Lung (tissue), 12 donors: ENCODE results near the gene TWNK. TPM values are rescaled to one million over a fixed set of nuclear protein-coding genes. Genes with fewer than 3 reads are reported as not detected.

Experiments used
- ATAC-seq: fragments of 200-7000 bp; cut with Tn5 transposase; one replicate; pipeline ENCODE4 v1.9.1; 2020; ENCODE audit warnings: moderate number of reproducible peaks; ENCODE audit not compliant: insufficient read depth, low FRiP score
- DNase-seq, 3 donors: peaks; one replicate each; pipeline ENCODE4 v3.0.0-alpha.2; 2013 to 2017
- H3K27ac ChIP-seq, 2 donors: one replicate each; pipeline ENCODE4 v1.5.1; 2013; ENCODE audit warnings: mild to moderate bottlenecking in 2 of 2, moderate library complexity in 2 of 2, control low read depth in 1 of 2, inconsistent platforms in 1 of 2, low read depth in 1 of 2, low read length in 1 of 2
- H3K27me3 ChIP-seq, 3 donors: one replicate each; pipeline ENCODE4 v1.5.1; 2013; ENCODE audit warnings: low read length in 2 of 3; ENCODE audit not compliant: control insufficient read depth in 3 of 3, insufficient read depth in 3 of 3
- H3K36me3 ChIP-seq, 4 donors: one replicate each; pipeline ENCODE4 v1.5.1; 2013; ENCODE audit warnings: low read length in 4 of 4, mild to moderate bottlenecking in 1 of 4, moderate library complexity in 1 of 4; ENCODE audit not compliant: control insufficient read depth in 4 of 4, insufficient read depth in 4 of 4
- H3K4me1 ChIP-seq, 5 donors: one replicate each; pipeline ENCODE4 v1.5.1; 2013; ENCODE audit warnings: low read length in 5 of 5, mild to moderate bottlenecking in 2 of 5, moderate library complexity in 1 of 5; ENCODE audit not compliant: control insufficient read depth in 5 of 5, insufficient read depth in 5 of 5
- H3K4me3 ChIP-seq: one replicate; pipeline ENCODE4 v1.5.1; 2013; ENCODE audit warnings: mild to moderate bottlenecking, control low read depth, moderate library complexity
- H3K9ac ChIP-seq, 2 donors: one replicate each; pipeline ENCODE4 v1.5.1; 2013; ENCODE audit warnings: low read length in 2 of 2, control low read depth in 1 of 2; ENCODE audit not compliant: insufficient read depth in 1 of 2
- H3K9me3 ChIP-seq, 4 donors: one replicate each; pipeline ENCODE4 v1.5.1; 2013; ENCODE audit warnings: low read length in 3 of 4, mild to moderate bottlenecking in 1 of 4, moderate library complexity in 1 of 4; ENCODE audit not compliant: control insufficient read depth in 4 of 4, insufficient read depth in 3 of 4
- WGBS, 2 donors: extraction: QIAGEN DNeasy Blood & Tissue Kit; methylation state at CpG; one replicate each; pipeline ENCODE4 v1.1.7; 2013; 5-methylcytosine and 5-hydroxymethylcytosine counted together
- polyA plus RNA-seq, 2 donors: library from polyadenylated mRNA; stranded (reverse); fragments of 200-250 nt; gene quantifications; one replicate each; pipeline ENCODE4 v1.2.1, GENCODE V29; 2013
- total RNA-seq, 2 donors: library from RNA; depleted of rRNA in 1 of 2; stranded (reverse); fragments of >200 nt in 1 of 2; gene quantifications; one replicate each; pipeline ENCODE4 v1.2.1, GENCODE V29; 2014 to 2021
- TF ChIP-seq, protein P1 (sequence below): IDR thresholded peaks from 2 replicates; pipeline ENCODE4 v1.5.1; 2012; ENCODE audit warnings: mild to moderate bottlenecking; ENCODE audit errors: control extremely low read depth, extremely low read depth
- donor health status: control.
- donor health status: control.
- donor health status: Bipolar disorder and iron deficiency.
- donor health status: healthy.
- donor health status: DM: yes; HTN: yes; CAD: no.

The TWNK gene
- total and polyA plus RNA-seq, 4 donors = 3.9 to 8.3 (median 5.6) TPM

DNA sequence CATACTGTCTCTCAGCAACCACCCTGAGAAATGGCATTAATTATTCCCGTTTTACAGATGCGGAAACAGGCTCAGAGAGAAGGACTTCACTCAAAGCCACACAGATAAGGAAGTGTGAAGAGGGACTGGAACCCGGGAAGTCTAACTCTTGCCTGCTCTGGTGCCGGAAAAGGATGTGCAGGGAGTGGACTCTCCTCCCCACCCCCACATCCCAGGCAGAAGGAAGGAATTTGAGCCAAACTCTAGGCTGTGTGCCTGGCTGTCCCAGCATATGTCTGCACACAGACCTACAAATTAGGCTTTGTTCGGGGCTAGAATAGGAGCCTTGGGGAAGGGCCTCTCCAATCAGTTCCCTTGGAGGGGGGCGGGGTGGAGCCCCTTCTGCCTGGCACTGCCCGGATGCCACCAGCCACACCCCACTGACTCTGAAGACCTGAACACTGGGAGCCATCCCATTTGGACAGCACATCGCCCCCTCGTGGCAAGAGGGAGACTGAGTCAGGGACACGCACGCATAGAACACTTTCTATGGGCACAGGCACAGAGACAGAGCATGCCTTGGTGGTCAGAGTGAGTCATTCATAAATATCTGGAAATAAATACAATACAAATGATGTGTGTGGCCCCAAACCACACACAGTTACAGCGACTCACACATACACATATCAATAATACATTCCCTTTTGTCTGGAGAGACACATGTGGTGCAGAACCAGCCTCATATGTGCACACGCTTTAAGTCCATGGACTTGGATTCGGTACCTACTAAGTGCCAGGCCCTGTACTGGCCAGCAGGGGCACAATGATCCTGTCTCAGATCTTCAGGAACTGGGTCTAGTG is 25.4 kb downstream of the TWNK start:
- H3K9me3 ChIP-seq = no peaks in the 10 kb centered on the region
- ATAC-seq = peak; percentile 91
- DNase-seq = peak; percentile 90 to 92 (median 90)
- H3K27ac ChIP-seq = peak overlapping the region in 1 of 2 donors; percentile 68
- TF ChIP-seq, protein P1, sequence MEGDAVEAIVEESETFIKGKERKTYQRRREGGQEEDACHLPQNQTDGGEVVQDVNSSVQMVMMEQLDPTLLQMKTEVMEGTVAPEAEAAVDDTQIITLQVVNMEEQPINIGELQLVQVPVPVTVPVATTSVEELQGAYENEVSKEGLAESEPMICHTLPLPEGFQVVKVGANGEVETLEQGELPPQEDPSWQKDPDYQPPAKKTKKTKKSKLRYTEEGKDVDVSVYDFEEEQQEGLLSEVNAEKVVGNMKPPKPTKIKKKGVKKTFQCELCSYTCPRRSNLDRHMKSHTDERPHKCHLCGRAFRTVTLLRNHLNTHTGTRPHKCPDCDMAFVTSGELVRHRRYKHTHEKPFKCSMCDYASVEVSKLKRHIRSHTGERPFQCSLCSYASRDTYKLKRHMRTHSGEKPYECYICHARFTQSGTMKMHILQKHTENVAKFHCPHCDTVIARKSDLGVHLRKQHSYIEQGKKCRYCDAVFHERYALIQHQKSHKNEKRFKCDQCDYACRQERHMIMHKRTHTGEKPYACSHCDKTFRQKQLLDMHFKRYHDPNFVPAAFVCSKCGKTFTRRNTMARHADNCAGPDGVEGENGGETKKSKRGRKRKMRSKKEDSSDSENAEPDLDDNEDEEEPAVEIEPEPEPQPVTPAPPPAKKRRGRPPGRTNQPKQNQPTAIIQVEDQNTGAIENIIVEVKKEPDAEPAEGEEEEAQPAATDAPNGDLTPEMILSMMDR = peak; percentile 89
- no peak overlapping the region for H3K9ac ChIP-seq
- peaks cover 2 to 4% (median 4%) of the 10 kb centered on the region in 3 donors for H3K27me3 ChIP-seq
- H3K36me3 ChIP-seq = peaks cover 0 to 2% (median 0%) of the 10 kb centered on the region in 4 donors
- H3K4me3 ChIP-seq = no peak overlapping the region
- peaks cover 0 to 20% (median 9%) of the 10 kb centered on the region in 5 donors for H3K4me1 ChIP-seq
- 18 to 19% methylated on average over 14 of the region's 14 CpGs for WGBS, 2 donors

DNA sequence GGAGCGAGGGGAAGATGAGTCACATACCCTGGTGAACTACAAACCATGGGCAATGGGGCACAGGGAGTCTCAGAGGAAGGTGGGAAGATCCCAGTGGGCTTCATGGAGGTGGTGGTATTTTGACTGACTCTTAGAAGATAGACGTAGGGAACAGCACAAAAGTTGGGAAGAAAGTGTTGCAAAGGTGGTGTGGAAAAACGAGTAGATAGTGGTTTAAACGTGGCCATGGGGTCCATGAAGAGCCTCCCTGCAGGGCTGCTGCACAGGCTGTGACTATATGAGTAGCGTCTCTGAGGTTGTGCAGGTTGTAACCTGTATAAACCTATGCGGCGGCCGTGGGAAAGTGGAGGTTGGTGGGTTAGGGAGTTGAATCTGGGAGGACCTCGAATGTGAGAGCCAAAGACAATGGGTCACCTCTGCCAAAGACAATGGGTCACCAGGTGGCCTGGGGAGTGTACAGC is 26.1 kb downstream of the TWNK start:
- Histone ChIP-seq H3K36me3 (no peaks in the 10 kb centered on the region), H3K9me3 (no peaks in the 10 kb centered on the region), H3K9ac (no peak overlapping the region), H3K4me1 (peaks cover 0 to 19% (median 3%) of the 10 kb centered on the region in 5 donors), H3K27me3 (peaks cover 2 to 11% (median 7%) of the 10 kb centered on the region in 3 donors), H3K27ac (peak overlapping the region in 1 of 2 donors; percentile 68), H3K4me3 (no peak overlapping the region)
- DNase-seq (no peak), ATAC-seq (no peak)
- 51 to 64% methylated on average over 9 of the region's 9 CpGs for WGBS, 2 donors
- TF ChIP-seq, protein P1 = no peak

DNA sequence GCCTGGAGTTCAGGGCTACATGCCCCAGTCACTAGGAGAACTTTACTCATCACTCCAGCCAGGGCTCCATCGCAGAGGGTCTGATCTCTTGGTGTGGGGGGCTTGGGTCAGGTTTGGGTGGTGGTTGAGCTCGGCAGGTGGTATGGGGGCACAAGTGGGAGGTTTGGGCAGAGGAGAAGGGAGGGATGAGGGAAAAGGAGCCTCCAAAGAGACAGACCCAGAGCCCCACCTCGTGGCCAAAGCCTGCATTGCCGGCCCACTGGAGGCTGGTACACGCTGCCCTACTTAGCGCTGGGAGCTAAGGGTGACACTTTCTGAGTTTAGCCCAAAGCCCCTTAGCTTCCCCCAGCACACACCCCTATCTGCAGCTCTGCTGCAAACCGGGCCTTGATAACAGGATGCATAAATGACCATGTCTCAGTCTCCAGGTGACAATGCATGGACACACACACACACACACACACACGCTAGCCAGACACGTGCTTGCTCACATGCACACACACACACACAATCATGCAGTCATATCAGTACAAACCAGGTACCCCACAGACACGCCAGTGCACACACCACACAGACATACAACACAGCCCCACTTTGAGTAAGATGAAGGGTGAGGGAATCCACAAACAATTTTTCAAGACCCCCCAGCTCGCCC is 27.0 kb downstream of the TWNK start:
- ATAC-seq (peak; percentile 55), DNase-seq (peak; percentile 72 to 80 (median 75))
- H3K27me3 ChIP-seq = peaks cover 2 to 14% (median 7%) of the 10 kb centered on the region in 3 donors
- peaks cover 0 to 17% (median 9%) of the 10 kb centered on the region in 5 donors for H3K4me1 ChIP-seq
- H3K4me3 ChIP-seq = no peak overlapping the region
- WGBS, 2 donors = 19 to 20% methylated on average over 11 of the region's 11 CpGs
- TF ChIP-seq, protein P1 = peak; percentile 92
- no peaks in the 10 kb centered on the region for H3K9me3 ChIP-seq
- H3K27ac ChIP-seq = no peak overlapping the region
- H3K9ac ChIP-seq = no peak overlapping the region
- H3K36me3 ChIP-seq = no peaks in the 10 kb centered on the region
